NCI-H1417 treated with DMSO at 0.1 percent for 48 hours (cell line): ENCODE measurements around the gene SLC16A11.
A peak's percentile ranks its signal among the peaks of the same experiment; 100 is the strongest.

Experiments used
- DNase-seq: peaks from one replicate; lab custom pipeline; 2025; lab: John Stamatoyannopoulos, UW

SLC16A11 gene

GRCh38 chr17:7025245-7025644, 18.6 kb downstream of the SLC16A11 start:
- DNase-seq, result no peak

DNA sequence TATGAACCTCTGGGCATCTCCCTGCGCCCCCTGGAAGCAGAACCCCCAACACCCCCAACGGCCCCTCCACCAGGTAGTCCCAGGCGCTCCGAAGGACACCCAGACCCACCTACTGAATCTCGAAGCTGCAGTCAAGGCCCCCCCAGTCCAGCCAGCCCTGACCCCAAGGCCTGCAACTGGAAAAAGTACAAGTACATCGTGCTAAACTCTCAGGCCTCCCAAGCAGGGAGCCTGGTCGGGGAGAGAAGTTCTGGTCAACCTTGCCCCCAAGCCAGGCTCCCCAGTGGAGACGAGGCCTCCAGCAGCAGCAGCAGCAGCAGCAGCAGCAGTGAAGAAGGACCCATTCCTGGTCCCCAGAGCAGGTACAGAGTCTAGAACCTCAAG, 19.5 kb downstream of the SLC16A11 start:
- DNase-seq, result no peak

GRCh38 chr17:7023576-7024401, 20.1 kb downstream of the SLC16A11 start:
- DNase-seq, result no peak

- no peak for DNase-seq
Measured at GRCh38 chr17:7022781-7023571, 20.9 kb downstream of the SLC16A11 start, which contains the start of gene BCL6B. TSS of gene BCL6B (plus strand) at chr17:7023050. CDS start at chr17:7023672, 622 bp downstream.

GRCh38 chr17:7021993-7022778, 21.7 kb downstream of the SLC16A11 start:
- DNase-seq, result no peak

- no peak for DNase-seq
Measured at GRCh38 chr17:7020894-7021664, 22.8 kb downstream of the SLC16A11 start.

- DNase-seq, result no peak
Measured at GRCh38 chr17:7019839-7020519, 23.9 kb downstream of the SLC16A11 start.

DNA sequence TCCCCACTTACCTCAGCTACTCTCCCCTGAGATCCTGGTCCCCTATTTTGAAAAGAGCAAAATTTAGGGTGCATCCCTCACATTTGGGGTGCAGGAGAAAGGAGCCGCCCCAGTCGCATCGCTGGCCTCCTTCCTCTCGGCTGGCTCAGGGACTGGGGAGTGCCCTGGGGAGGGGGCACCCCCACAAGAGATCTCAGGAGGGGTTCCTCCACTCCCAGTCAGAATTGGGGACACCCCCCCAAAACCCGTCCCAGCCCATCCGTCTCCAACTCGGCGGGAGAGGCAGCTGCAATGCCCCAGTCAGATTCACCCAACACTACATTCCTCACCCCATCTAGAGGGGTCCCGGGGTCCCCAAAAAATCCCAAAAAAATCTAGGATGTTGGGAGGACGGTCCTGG, 24.5 kb downstream of the SLC16A11 start:
- no peak for DNase-seq

DNA sequence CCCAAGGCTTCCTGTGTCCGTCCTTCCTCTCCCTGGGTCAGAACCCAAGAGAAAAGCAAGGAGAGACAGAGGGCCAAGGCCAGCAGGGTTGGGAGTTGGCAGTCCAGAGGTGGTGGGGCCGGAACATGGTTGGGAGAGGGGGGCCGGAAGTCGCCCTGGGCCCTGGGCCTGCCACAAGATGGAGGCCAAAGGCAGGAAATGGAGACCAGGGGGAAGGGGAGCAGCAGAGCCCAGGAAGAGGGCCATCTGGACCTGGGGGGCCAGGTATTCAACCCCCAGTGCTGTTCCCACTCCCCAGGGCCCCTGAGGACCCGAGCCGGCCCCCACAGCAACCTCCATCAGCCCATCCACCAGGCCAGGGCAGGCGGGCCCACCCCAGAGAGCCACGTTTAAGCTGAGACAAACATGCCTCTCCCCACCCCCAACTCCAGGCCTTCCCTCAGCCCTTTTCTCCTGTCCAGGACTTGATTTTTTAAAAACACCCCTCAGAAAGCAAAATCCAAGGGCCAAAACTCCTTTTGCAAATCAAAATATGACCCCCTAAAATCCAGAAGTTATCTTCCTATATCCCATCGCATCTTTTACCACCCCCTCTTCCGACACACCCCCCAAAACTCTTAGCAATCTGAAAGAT, 25.4 kb downstream of the SLC16A11 start:
- no peak for DNase-seq

- no peak for DNase-seq
Measured at GRCh38 chr17:7017827-7018200, 26.1 kb downstream of the SLC16A11 start.

- DNase-seq, result no peak
Measured at GRCh38 chr17:7016886-7017826, 26.7 kb downstream of the SLC16A11 start.

DNA sequence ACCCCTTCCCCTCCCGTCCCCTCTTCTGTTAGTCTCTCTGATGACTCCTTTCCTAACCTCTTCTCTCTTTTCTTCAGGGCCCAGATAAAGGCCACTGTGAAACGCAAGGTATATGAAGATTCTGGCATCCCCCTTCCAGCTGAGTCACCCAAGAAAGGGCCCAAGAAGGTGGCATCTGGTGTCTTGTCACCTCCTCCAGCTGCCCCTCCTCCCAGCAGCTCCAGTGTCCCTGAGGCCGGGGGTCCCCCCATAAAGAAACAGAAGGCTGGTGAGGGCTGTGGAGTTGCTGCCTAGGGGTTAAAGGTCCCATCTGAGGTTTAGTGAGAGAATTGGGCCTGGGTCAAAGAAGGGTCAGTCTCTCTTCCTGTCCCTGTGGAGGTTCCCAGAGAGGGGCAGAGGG, 27.5 kb downstream of the SLC16A11 start:
- DNase-seq, result no peak

DNA sequence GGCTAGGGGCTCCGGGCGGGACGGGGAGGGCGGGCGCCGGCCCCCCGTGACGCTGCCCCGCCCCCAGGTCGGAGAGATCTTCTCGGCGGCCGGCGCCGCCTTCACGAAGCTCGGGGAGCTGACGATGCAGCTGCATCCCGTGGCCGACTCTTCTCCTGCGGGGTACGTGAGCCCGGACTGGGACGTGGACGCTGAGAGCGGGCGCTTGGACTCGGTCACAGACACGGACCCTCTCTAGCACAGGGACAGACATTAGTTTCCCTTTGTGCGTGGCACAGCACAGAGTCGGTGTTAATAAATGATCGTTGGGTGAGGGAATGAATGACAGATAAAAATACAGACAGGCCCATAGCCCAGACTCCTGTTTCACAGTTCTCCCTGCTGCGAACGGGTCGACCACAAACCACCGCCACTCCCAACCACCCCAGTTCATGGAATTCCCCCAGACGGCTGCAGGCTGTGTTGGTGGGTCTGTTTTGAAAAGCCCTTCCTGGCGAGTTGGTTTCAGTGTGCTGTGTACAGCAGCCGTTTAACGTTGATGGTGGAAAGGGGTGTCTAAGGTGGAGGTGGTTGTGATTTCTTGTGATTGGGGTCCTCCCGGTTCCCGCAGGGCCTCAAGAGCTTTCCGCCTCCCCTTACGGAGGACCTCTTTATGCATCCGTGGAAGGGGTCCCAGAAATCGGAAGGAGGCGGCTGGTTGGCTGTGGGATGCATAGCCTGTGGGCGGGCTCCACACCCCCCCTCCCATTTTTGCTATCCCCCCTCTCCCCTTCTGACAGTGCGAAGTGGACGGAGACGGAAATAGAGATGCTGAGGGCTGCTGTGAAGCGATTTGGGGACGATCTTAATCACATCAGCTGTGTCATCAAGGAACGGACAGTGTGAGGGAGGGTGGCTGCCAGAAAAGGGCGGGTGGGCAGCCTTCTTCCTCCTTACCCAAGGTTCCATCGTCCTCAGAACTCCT, 28.6 kb downstream of the SLC16A11 start:
- no peak for DNase-seq

GRCh38 chr17:7014261-7014994, 29.5 kb downstream of the SLC16A11 start:
- DNase-seq, result peak; percentile 35

GRCh38 chr17:7011942-7012254, 32.0 kb downstream of the SLC16A11 start:
- no peak for DNase-seq

GRCh38 chr17:7011415-7011814, 32.5 kb downstream of the SLC16A11 start:
- no peak for DNase-seq

DNA sequence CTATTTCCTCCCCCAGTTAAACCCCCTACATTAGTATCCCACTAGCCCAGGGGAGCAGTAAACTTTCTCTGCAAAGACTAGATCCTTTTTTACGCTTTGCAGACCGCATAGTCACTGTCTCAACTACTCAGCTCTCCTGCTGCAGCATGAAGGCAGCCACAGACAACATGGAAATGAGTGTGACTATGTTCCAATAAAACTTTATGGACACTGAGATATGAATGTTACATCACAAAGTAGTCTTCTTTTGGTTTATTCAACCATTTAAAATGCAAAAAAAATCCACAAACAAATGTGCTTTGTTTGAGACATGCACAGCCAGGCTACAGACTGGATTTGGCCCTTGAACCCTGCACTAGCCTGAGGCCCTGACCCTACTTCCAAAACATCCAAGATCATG, 33.4 kb downstream of the SLC16A11 start:
- no peak for DNase-seq

DNA sequence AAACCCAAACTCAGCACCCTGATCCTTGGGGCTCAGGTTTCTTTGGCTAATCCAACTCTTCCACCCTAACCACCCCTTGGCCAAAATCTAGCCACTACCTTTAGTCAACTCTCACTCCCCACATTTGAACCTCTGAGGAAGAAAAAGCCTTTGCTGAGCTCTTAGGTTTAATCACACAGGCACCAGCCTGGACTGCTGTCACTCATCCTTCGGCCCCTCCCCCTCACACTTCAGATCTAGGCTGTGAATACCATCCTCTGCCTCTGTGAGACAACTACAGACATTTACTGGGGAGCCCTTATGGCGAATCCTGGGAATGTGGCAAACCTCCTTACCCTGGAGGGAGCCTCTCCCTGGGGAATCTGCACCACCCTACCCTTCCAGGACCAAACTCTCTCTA, 36.7 kb downstream of the SLC16A11 start:
- DNase-seq, result no peak
